NB4 (cell line): ENCODE measurements around the gene DERL2.

ENCODE experiments used
- DNase-seq: peaks from one replicate; pipeline ENCODE4 v3.0.0; 2010; ENCODE audit warnings: low read depth
- H3K4me3 ChIP-seq: one replicate; pipeline ENCODE4 v1.5.1; 2011; ENCODE audit warnings: mild to moderate bottlenecking, low read depth, low read length, moderate library complexity
- MYC ChIP-seq: IDR thresholded peaks from 2 replicates; pipeline ENCODE4 v1.6.1; 2011; ENCODE audit warnings: low read depth, low read length
- POLR2A ChIP-seq: IDR thresholded peaks from 2 replicates; pipeline ENCODE4 v1.6.1; 2011; ENCODE audit warnings: mild to moderate bottlenecking; ENCODE audit not compliant: insufficient read length; ENCODE audit errors: extremely low read depth
- TF ChIP-seq, protein P1 (sequence below): IDR thresholded peaks from 2 replicates; pipeline ENCODE4 v1.6.1; 2011; ENCODE audit warnings: low read depth, low read length
- TF ChIP-seq, protein P2 (sequence below): IDR thresholded peaks from one replicate; pipeline ENCODE4 v1.5.1; 2012; ENCODE audit warnings: low read depth, low read length

The DERL2 gene

GRCh38 chr17:5485270-5486205 lies at the start of gene DERL2:
Gene DERL2 (minus strand): TSS chr17:5486178. CDS start chr17:5486161, 17 bp downstream.
- TF ChIP-seq, protein P1, sequence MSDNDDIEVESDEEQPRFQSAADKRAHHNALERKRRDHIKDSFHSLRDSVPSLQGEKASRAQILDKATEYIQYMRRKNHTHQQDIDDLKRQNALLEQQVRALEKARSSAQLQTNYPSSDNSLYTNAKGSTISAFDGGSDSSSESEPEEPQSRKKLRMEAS = no peak
- TF ChIP-seq, protein P2, sequence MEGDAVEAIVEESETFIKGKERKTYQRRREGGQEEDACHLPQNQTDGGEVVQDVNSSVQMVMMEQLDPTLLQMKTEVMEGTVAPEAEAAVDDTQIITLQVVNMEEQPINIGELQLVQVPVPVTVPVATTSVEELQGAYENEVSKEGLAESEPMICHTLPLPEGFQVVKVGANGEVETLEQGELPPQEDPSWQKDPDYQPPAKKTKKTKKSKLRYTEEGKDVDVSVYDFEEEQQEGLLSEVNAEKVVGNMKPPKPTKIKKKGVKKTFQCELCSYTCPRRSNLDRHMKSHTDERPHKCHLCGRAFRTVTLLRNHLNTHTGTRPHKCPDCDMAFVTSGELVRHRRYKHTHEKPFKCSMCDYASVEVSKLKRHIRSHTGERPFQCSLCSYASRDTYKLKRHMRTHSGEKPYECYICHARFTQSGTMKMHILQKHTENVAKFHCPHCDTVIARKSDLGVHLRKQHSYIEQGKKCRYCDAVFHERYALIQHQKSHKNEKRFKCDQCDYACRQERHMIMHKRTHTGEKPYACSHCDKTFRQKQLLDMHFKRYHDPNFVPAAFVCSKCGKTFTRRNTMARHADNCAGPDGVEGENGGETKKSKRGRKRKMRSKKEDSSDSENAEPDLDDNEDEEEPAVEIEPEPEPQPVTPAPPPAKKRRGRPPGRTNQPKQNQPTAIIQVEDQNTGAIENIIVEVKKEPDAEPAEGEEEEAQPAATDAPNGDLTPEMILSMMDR = no peak
- TF ChIP-seq POLR2A = no peak
- no peak for TF ChIP-seq MYC
- DNase-seq = peak; percentile 44
- H3K4me3 ChIP-seq = peak within 1 kb of the TSS; percentile 93

GRCh38 chr17:5535436-5535835 lies 49.5 kb upstream of the DERL2 start:
- no peak overlapping the region for H3K4me3 ChIP-seq
- DNase-seq = no peak
- TF ChIP-seq POLR2A = no peak
- TF ChIP-seq MYC = no peak
- TF ChIP-seq, protein P2 = no peak
- TF ChIP-seq, protein P1 = no peak

- DNase-seq = no peak
- H3K4me3 ChIP-seq = no peak overlapping the region
- TF ChIP-seq POLR2A = no peak
These were observed 47.7 kb upstream of the DERL2 start for GRCh38 chr17:5533486-5534315.

DNA sequence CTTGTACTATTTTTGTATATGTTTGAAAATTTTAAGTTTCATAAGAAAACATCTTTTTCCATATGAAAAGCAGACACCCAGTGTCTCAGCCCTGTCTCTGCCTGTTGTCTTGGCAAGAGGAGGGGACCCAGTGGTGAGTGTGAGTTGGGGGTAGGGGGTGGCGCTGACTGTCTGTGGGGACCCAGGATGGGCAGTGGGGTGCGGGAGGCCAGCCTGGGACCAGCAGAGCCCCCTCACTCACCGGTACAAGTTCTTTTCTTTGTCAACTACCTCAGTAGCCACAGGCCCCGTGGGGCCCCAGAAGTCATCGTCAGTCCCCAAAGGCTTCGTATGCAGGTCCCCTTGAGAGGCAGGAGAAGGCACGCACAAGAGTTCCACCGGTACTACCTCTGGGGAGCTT lies 46.6 kb upstream of the DERL2 start:
- H3K4me3 ChIP-seq = no peak overlapping the region
- DNase-seq = no peak
- TF ChIP-seq POLR2A (no peak), MYC (no peak)
- TF ChIP-seq, protein P2 = no peak
- TF ChIP-seq, protein P1 = no peak

- TF ChIP-seq MYC = no peak
- TF ChIP-seq, protein P2 = no peak
- TF ChIP-seq, protein P1 = no peak
- no peak for TF ChIP-seq POLR2A
- H3K4me3 ChIP-seq = no peak overlapping the region
- no peak for DNase-seq
These were observed 45.1 kb upstream of the DERL2 start for GRCh38 chr17:5531085-5531418.

GRCh38 chr17:5530265-5531084 lies 44.5 kb upstream of the DERL2 start:
- H3K4me3 ChIP-seq = no peak overlapping the region
- DNase-seq = no peak
- TF ChIP-seq, protein P1 = no peak
- TF ChIP-seq POLR2A (no peak), MYC (no peak)
- TF ChIP-seq, protein P2 = no peak
